H1 (cell line): Measurements from ENCODE around the gene PRKAG1.

ENCODE experiments used
- BRCA1 ChIP-seq: IDR thresholded peaks from 2 replicates; pipeline ENCODE4 v1.6.1; 2012; ENCODE audit warnings: low read depth, low read length, improper control_type of control experiment
- CEBPB ChIP-seq: IDR thresholded peaks from 2 replicates; pipeline ENCODE4 v1.6.1; 2012; ENCODE audit warnings: low read depth, low read length
- CHD2 ChIP-seq: IDR thresholded peaks from 2 replicates; pipeline ENCODE4 v1.6.1; 2012; ENCODE audit warnings: low read length, improper control_type of control experiment
- CTCF ChIP-seq, 3 experiments: IDR thresholded peaks; 1 replicate in 2 of 3; 2 replicates in 1 of 3; pipeline versions ENCODE4 v1.5.1 to v1.6.1; 2011; ENCODE audit warnings: low read length in 3 of 3, mild to moderate bottlenecking in 3 of 3, inconsistent platforms in 2 of 3, low read depth in 1 of 3, moderate library complexity in 1 of 3; ENCODE audit not compliant: insufficient read depth in 1 of 3; ENCODE audit errors: control extremely low read depth in 1 of 3
- EP300 ChIP-seq, 2 experiments: IDR thresholded peaks; 1 replicate in 1 of 2; 2 replicates in 1 of 2; pipeline ENCODE4 v1.6.1; 2011 to 2012; ENCODE audit warnings: low read depth in 2 of 2, low read length in 2 of 2, mild to moderate bottlenecking in 2 of 2, borderline replicate concordance in 1 of 2, inconsistent platforms in 1 of 2, moderate library complexity in 1 of 2
- EZH2 ChIP-seq: fragments of 200-600 bp; sonication (generic); IDR thresholded peaks from 2 replicates; pipeline ENCODE4 v1.7.1; 2012; ENCODE audit warnings: low read depth, mild to moderate bottlenecking, moderate library complexity, low read length, inconsistent platforms; ENCODE audit not compliant: severe bottlenecking
- POLR2A ChIP-seq, 2 experiments: IDR thresholded peaks; 1 replicate in 1 of 2; 2 replicates in 1 of 2; pipeline ENCODE4 v1.6.1; 2011; ENCODE audit warnings: low read depth in 2 of 2, low read length in 2 of 2, mild to moderate bottlenecking in 2 of 2; ENCODE audit errors: control extremely low read depth in 1 of 2
- POU5F1 ChIP-seq: IDR thresholded peaks from 2 replicates; pipeline ENCODE4 v1.6.1; 2011; ENCODE audit warnings: low read depth, mild to moderate bottlenecking, low read length, moderate library complexity
- SIN3A ChIP-seq, 2 experiments: IDR thresholded peaks in 1 of 2; conservative IDR thresholded peaks in 1 of 2; 2 replicates each; pipeline ENCODE4 v1.6.1; 2011 to 2012; ENCODE audit warnings: low read length in 2 of 2, improper control_type of control experiment in 1 of 2, low read depth in 1 of 2, mild to moderate bottlenecking in 1 of 2
- TEAD4 ChIP-seq: IDR thresholded peaks from 2 replicates; pipeline ENCODE4 v1.6.1; 2012; ENCODE audit warnings: low read depth, low read length, inconsistent platforms, mixed read lengths
- YY1 ChIP-seq: IDR thresholded peaks from 2 replicates; pipeline ENCODE4 v1.6.1; 2011; ENCODE audit warnings: low read depth, mild to moderate bottlenecking, low read length

GRCh38 chr12:49051777-49052438 lies 33.3 kb upstream of the PRKAG1 start:
- TF ChIP-seq YY1 (no peak), CTCF (IDR thresholded peaks at IDR 0.05; ENCODE audit: control extremely low read depth in 1 of 3, insufficient read depth in 1 of 3, low read depth in 1 of 3, low read length in 3 of 3) (no peak), TEAD4 (no peak), POU5F1 (no peak), POLR2A (IDR thresholded peaks at IDR 0.05; ENCODE audit: control extremely low read depth in 1 of 2, low read depth in 2 of 2, low read length in 2 of 2) (no peak), EZH2 (no peak), CEBPB (no peak), SIN3A (conservative IDR thresholded peaks at IDR 0.05 in 1 of 2, IDR thresholded peaks at IDR 0.05 in 1 of 2; ENCODE audit: low read depth in 1 of 2, low read length in 2 of 2) (no peak), EP300 (IDR thresholded peaks at IDR 0.05; ENCODE audit: borderline replicate concordance in 1 of 2, low read depth in 2 of 2, low read length in 2 of 2) (no peak), CHD2 (no peak), BRCA1 (no peak)
